Panc1 (cell line): ENCODE results near the gene CRISP2. TPM values are rescaled to one million over a fixed set of nuclear protein-coding genes. Genes with fewer than 3 reads are reported as not detected.

Source experiments
- ATAC-seq: fragments of 200-7000 bp; cut with Tn5 transposase; 2 replicates; pipeline ENCODE4 v1.9.1; 2020; ENCODE audit warnings: mild to moderate bottlenecking, moderate library complexity
- BruUV-seq: library from RNA; stranded (reverse); fragments of 400-500 nt; replicated peaks from 2 replicates; lab custom pipeline; 2021; lab: Mats Ljungman, UMichigan
- CTCF ChIA-PET: fragments of 300-600 bp; sonication (Branson Sonifier 250); formaldehyde crosslinking; loops from one replicate; lab custom pipeline; 2022; ENCODE audit warnings: antibody characterized with exemption; lab: Charles Lee
- POLR2A ChIA-PET: fragments of 300-600 bp; sonication (Branson Sonifier 250); formaldehyde crosslinking; loops from one replicate; lab custom pipeline; 2022; ENCODE audit warnings: antibody characterized with exemption; lab: Charles Lee
- DNase-seq: peaks from one replicate; pipeline ENCODE4 v3.0.0-alpha.2; 2010; ENCODE audit warnings: low read depth, low spot score
- H3K27ac ChIP-seq: 2 replicates; pipeline ENCODE4 v1.5.1; 2011; ENCODE audit warnings: mild to moderate bottlenecking, low read length, inconsistent platforms
- H3K27me3 ChIP-seq: fragments of 200-500 bp; sonication (Bioruptor generic); 2 replicates; pipeline ENCODE4 v1.6.0; 2014; ENCODE audit warnings: low read length, inconsistent platforms; ENCODE audit not compliant: control insufficient read depth, insufficient read depth
- H3K36me3 ChIP-seq: fragments of 200-500 bp; sonication (Bioruptor generic); 2 replicates; pipeline ENCODE4 v1.5.1; 2014; ENCODE audit warnings: inconsistent platforms, mild to moderate bottlenecking, low read length, moderate library complexity; ENCODE audit not compliant: control insufficient read depth, insufficient read depth
- H3K4me1 ChIP-seq: 2 replicates; pipeline ENCODE4 v1.5.1; 2011; ENCODE audit warnings: inconsistent platforms, mild to moderate bottlenecking, low read length, moderate library complexity; ENCODE audit not compliant: control insufficient read depth, insufficient read depth
- H3K4me3 ChIP-seq, 2 experiments: 2 replicates each; pipeline ENCODE4 v1.5.1; 2011 to 2012; ENCODE audit warnings: low read depth in 2 of 2, low read length in 2 of 2, mild to moderate bottlenecking in 2 of 2, inconsistent platforms in 1 of 2, moderate library complexity in 1 of 2
- H3K9me3 ChIP-seq: fragments of 200-500 bp; sonication (Bioruptor generic); 2 replicates; pipeline ENCODE4 v1.5.1; 2014; ENCODE audit warnings: low read depth, mild to moderate bottlenecking, inconsistent platforms, low read length, moderate library complexity; ENCODE audit not compliant: control insufficient read depth, insufficient read depth
- CTCF ChIP-seq: fragments of 450-650 bp; IDR thresholded peaks from 2 replicates; pipeline ENCODE4 v1.5.1; 2017; ENCODE audit warnings: mild to moderate bottlenecking
- POLR2AphosphoS5 ChIP-seq: IDR thresholded peaks from 2 replicates; pipeline ENCODE4 v1.6.1; 2012; ENCODE audit warnings: mild to moderate bottlenecking, low read depth, low read length, moderate library complexity
- SIN3A ChIP-seq: IDR thresholded peaks from 2 replicates; pipeline ENCODE4 v1.6.1; 2012; ENCODE audit warnings: low read depth, mild to moderate bottlenecking, low read length, moderate library complexity, borderline replicate concordance; ENCODE audit not compliant: insufficient read depth
- TCF7L2 ChIP-seq: IDR thresholded peaks from 2 replicates; pipeline ENCODE4 v1.6.1; 2011; ENCODE audit warnings: mild to moderate bottlenecking, low read depth, low read length, inconsistent platforms
- in situ Hi-C: cut with HindIII; loops from 2 replicates; pipeline ENCODE4 v1.10.0; 2016; ENCODE audit warnings: low sequenced_read_pairs, low pct_unique_long_range_greater_than_20kb
- intact Hi-C: fragments of 100-400 bp; cut with micrococcal nuclease; formaldehyde crosslinking; loops from one replicate; pipeline ENCODE4 v1.10.0; 2022; ENCODE audit not compliant: unreplicated experiment
- total RNA-seq: library from RNA; stranded (reverse); gene quantifications from one replicate; pipeline ENCODE4 v1.2.1, GENCODE V29; 2021; ENCODE audit not compliant: unreplicated experiment
- TF ChIP-seq, protein P1 (sequence below), 2 experiments: IDR thresholded peaks; 2 replicates each; pipeline ENCODE4 v1.6.1; 2011 to 2012; ENCODE audit warnings: low read depth in 2 of 2, control low read depth in 1 of 2, low read length in 1 of 2, mild to moderate bottlenecking in 1 of 2, moderate library complexity in 1 of 2; ENCODE audit not compliant: insufficient read depth in 1 of 2

CRISP2 gene
- total RNA-seq, 1 experiment from 2014 or later = not detected

DNA sequence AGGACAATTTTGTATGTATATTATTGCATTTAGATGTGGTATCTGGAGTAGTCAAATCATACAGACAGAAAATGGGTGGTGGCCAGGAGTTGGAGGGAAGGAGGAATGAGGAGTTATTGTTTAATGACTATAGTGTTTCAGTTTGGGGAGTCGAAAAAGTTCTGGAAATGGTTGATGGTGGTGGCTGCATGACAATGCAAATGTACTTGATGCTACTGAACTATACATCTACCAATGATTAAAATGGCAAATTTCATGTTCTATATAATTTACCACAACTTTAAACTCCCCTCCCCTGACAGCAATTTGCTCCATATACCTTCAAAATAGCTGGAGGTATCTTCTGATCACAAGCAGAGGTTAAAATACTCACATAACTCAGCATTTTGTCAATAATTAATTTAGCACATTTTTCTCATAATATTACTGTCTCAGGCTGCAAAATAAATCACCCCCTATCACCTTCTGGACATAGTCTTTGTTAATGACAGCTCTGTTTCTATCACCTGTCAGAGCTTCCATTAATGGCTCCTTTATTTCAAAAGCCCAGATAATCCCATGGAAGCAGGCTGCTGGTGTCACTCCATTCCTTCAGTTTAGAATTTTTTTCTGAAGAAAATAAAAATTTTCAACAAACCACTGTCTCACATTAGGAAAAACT is 51.0 kb downstream of the CRISP2 start:
- ATAC-seq (no peak), DNase-seq (no peak)
- TF ChIP-seq SIN3A = no peak
- no peak for TF ChIP-seq CTCF
- no peak for TF ChIP-seq TCF7L2
- TF ChIP-seq, protein P1, sequence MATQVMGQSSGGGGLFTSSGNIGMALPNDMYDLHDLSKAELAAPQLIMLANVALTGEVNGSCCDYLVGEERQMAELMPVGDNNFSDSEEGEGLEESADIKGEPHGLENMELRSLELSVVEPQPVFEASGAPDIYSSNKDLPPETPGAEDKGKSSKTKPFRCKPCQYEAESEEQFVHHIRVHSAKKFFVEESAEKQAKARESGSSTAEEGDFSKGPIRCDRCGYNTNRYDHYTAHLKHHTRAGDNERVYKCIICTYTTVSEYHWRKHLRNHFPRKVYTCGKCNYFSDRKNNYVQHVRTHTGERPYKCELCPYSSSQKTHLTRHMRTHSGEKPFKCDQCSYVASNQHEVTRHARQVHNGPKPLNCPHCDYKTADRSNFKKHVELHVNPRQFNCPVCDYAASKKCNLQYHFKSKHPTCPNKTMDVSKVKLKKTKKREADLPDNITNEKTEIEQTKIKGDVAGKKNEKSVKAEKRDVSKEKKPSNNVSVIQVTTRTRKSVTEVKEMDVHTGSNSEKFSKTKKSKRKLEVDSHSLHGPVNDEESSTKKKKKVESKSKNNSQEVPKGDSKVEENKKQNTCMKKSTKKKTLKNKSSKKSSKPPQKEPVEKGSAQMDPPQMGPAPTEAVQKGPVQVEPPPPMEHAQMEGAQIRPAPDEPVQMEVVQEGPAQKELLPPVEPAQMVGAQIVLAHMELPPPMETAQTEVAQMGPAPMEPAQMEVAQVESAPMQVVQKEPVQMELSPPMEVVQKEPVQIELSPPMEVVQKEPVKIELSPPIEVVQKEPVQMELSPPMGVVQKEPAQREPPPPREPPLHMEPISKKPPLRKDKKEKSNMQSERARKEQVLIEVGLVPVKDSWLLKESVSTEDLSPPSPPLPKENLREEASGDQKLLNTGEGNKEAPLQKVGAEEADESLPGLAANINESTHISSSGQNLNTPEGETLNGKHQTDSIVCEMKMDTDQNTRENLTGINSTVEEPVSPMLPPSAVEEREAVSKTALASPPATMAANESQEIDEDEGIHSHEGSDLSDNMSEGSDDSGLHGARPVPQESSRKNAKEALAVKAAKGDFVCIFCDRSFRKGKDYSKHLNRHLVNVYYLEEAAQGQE (IDR thresholded peaks at IDR 0.05; ENCODE audit: insufficient read depth in 1 of 2, low read depth in 2 of 2, low read length in 1 of 2) = no peak
- TF ChIP-seq POLR2AphosphoS5 = no peak
- no peaks in the 10 kb centered on the region for H3K27me3 ChIP-seq
- no peaks in the 10 kb centered on the region for H3K4me1 ChIP-seq
- no TSS peak for BruUV-seq
- no peak overlapping the region for H3K4me3 ChIP-seq
- H3K36me3 ChIP-seq = no peaks in the 10 kb centered on the region
- H3K9me3 ChIP-seq = no peaks in the 10 kb centered on the region
- POLR2A ChIA-PET = no interaction called here
- CTCF ChIA-PET = interaction anchor here (0.7 kb wide), 1 partner anchor 154 kb away, joined by 4 read pairs; no protein-coding TSS in a partner anchor
- H3K27ac ChIP-seq = no peak overlapping the region
- intact Hi-C loops (no loop called here), in situ Hi-C loops (no loop called here)

- in situ Hi-C loops (no loop called here), intact Hi-C loops (no loop called here)
- BruUV-seq = no TSS peak
- DNase-seq = no peak
- POLR2A ChIA-PET = no interaction called here
- Histone ChIP-seq H3K9me3 (no peaks in the 10 kb centered on the region), H3K27me3 (no peaks in the 10 kb centered on the region; the same call in 1 of the 2 replicates), H3K4me1 (no peaks in the 10 kb centered on the region), H3K27ac (no peak overlapping the region), H3K36me3 (no peaks in the 10 kb centered on the region), H3K4me3 (no peak overlapping the region)
- no peak for ATAC-seq
- CTCF ChIA-PET = no interaction called here
- TF ChIP-seq POLR2AphosphoS5 (no peak), SIN3A (no peak), CTCF (no peak), TCF7L2 (no peak)
- TF ChIP-seq, protein P1 (IDR thresholded peaks at IDR 0.05; ENCODE audit: insufficient read depth in 1 of 2, low read depth in 2 of 2, low read length in 1 of 2) = no peak
Measured at GRCh38 chr6:49653942-49654341, 59.4 kb downstream of the CRISP2 start.
